Measurements from ENCODE around the gene GPC3. TPM values are rescaled to one million over a fixed set of nuclear protein-coding genes. Genes with fewer than 3 reads are reported as not detected.

Gene GPC3
- total RNA-seq, 1 experiment from 2014 or later = not detected

DNA sequence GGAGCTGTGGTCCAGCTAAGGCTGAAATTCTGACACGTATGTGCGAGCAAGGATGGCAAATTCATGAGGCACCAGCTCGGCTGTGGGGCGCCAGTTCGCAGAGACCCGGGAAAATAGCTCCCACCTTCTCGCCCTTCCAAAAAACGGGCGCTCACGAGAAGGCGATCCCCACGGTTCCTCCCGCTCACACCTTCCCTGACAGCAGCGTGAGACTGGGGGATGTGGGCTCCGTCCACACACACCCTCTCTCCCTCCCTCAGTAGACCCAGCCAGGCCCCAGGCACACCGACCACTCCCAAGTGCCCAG, 584 bp downstream of the GPC3 start:
- no TSS peak for BruUV-seq (replicated peaks)
- H3K27me3 ChIP-seq (ENCODE audit: insufficient read depth, low read depth) = no peaks in the 10 kb centered on the region; the same call in 1 of the 2 replicates
- H3K27ac ChIP-seq = no peak overlapping the region
- H3K4me2 ChIP-seq = no peak overlapping the region
- ChIA-PET POLR2A (ENCODE audit: unreplicated experiment) (no interaction called here), CTCF (no interaction called here)
- H3K9me3 ChIP-seq (ENCODE audit: insufficient read depth, low read depth) = no peaks in the 10 kb centered on the region
- H3F3A ChIP-seq (ENCODE audit: insufficient read depth, low read depth) = no peaks in the 10 kb centered on the region
- H3K4me3 ChIP-seq = no peak overlapping the region
- H3K79me2 ChIP-seq (ENCODE audit: low read depth) = no peaks in the 10 kb centered on the region
- intact Hi-C loops (cut with micrococcal nuclease; ENCODE audit: unreplicated experiment) = no loop called here
- no peaks in the 10 kb centered on the region for H3K36me3 ChIP-seq (ENCODE audit: low read depth)
- DNase-seq = no peak
- no peak overlapping the region for H2AFZ ChIP-seq
- H3K9me2 ChIP-seq (ENCODE audit: insufficient read depth) = no peaks in the 10 kb centered on the region
- H4K20me1 ChIP-seq (ENCODE audit: insufficient read depth) = no peaks in the 10 kb centered on the region
- TF ChIP-seq EZH2 (IDR thresholded peaks at IDR 0.05; ENCODE audit: low read depth) = no peak
- no peaks in the 10 kb centered on the region for H3K4me1 ChIP-seq (replicated peaks; ENCODE audit: insufficient read depth)

DNA sequence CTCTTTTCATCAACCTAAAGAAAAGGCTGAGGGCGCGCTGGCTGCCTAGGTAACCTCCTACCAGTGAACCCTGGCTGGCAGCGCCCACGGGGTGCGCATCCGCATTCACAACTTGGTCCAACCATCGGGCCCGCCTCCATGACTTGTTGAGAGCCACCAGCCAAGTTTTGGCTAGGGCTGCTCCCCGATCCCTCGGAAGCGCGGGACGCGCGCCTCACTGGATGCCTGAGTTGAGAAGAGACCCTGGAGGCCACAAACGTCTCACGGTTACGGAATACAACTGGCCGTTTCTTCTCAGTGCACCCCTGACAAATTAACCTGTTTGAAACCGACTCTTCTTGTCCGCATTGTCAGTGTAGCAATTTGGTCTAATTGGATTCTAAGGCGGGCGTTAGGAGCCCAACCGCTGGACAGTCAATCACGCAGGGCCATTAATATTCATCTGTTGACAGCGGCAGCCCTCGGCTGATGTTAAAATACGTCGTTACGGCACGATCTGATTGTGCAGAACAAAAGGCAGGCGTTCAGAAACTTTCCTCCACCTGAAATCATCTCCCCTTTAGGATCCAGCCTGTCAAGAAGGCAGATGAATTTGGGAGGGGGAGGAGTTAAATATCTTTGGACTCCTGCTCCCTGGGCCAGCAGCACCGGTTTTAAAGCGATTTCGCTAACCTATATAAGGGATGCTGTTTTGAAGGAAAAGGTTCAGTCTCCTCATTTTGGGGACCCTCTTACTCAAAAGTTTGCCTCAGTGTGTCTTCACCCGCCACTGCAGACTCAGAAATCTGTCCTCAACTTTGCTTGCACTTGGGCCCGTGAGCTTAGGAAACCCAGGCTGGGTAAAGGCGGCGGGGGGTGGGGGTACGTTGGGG, 1.2 kb downstream of the GPC3 start:
- H3K9me2 ChIP-seq (ENCODE audit: insufficient read depth) = no peaks in the 10 kb centered on the region
- no peaks in the 10 kb centered on the region for H3K4me1 ChIP-seq (replicated peaks; ENCODE audit: insufficient read depth)
- H3K79me2 ChIP-seq (ENCODE audit: low read depth) = no peaks in the 10 kb centered on the region
- CTCF ChIA-PET = no interaction called here
- no peak for DNase-seq
- no peaks in the 10 kb centered on the region for H3K9me3 ChIP-seq (ENCODE audit: insufficient read depth, low read depth)
- no peak overlapping the region for H3K4me2 ChIP-seq
- POLR2A ChIA-PET (ENCODE audit: unreplicated experiment) = no interaction called here
- H3F3A ChIP-seq (ENCODE audit: insufficient read depth, low read depth) = no peaks in the 10 kb centered on the region
- no peak for TF ChIP-seq EZH2 (IDR thresholded peaks at IDR 0.05; ENCODE audit: low read depth)
- TF ChIP-seq, protein P1, sequence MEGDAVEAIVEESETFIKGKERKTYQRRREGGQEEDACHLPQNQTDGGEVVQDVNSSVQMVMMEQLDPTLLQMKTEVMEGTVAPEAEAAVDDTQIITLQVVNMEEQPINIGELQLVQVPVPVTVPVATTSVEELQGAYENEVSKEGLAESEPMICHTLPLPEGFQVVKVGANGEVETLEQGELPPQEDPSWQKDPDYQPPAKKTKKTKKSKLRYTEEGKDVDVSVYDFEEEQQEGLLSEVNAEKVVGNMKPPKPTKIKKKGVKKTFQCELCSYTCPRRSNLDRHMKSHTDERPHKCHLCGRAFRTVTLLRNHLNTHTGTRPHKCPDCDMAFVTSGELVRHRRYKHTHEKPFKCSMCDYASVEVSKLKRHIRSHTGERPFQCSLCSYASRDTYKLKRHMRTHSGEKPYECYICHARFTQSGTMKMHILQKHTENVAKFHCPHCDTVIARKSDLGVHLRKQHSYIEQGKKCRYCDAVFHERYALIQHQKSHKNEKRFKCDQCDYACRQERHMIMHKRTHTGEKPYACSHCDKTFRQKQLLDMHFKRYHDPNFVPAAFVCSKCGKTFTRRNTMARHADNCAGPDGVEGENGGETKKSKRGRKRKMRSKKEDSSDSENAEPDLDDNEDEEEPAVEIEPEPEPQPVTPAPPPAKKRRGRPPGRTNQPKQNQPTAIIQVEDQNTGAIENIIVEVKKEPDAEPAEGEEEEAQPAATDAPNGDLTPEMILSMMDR (conservative IDR thresholded peaks at IDR 0.05) = no peak
- H3K27me3 ChIP-seq (ENCODE audit: insufficient read depth, low read depth) = no peaks in the 10 kb centered on the region; the same call in 1 of the 2 replicates
- H2AFZ ChIP-seq = no peak overlapping the region
- no peak overlapping the region for H3K4me3 ChIP-seq
- BruUV-seq (replicated peaks) = no TSS peak
- intact Hi-C loops (cut with micrococcal nuclease; ENCODE audit: unreplicated experiment) = no loop called here
- H3K27ac ChIP-seq = no peak overlapping the region
- H4K20me1 ChIP-seq (ENCODE audit: insufficient read depth) = no peaks in the 10 kb centered on the region
- no peaks in the 10 kb centered on the region for H3K36me3 ChIP-seq (ENCODE audit: low read depth)

DNA sequence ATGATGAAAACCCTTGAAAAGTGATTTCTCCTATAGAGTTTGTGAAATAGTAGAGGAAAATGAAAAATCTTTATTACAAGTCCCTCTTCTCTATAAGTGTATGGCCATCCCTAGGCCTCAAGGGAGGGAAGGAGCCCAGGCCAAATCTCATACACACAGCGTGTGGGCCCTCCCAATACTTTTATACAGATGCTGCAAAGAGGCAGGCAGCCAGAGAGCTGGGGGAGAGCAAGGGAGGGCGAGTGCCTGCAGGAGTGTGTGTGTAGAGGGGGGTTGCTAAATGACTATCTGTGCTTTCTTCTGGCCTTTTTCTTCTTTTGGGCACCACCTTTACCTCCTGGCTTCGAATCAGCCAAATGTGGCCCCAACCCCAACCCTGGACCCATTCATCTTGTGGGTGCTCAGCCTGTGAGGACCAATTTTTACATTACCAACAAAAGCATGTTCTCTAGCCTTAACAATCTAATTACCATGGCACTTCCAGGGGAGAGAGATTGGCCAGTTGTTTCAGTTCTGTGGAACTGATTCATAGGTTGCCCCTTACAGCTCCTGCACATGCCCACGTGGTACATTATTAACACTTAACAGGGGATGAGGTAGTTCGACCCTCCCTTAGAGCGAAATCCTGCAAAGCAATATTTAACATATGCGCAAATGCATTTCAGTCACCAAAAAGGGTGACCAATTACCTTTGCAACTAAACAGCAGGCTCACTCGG, 2.0 kb downstream of the GPC3 start:
- H3K27ac ChIP-seq = no peak overlapping the region
- no peaks in the 10 kb centered on the region for H3K9me3 ChIP-seq (ENCODE audit: insufficient read depth, low read depth)
- H3K27me3 ChIP-seq (ENCODE audit: insufficient read depth, low read depth) = no peaks in the 10 kb centered on the region; the same call in 1 of the 2 replicates
- POLR2A ChIA-PET (ENCODE audit: unreplicated experiment) = no interaction called here
- H3K36me3 ChIP-seq (ENCODE audit: low read depth) = no peaks in the 10 kb centered on the region
- no peaks in the 10 kb centered on the region for H3K79me2 ChIP-seq (ENCODE audit: low read depth)
- BruUV-seq (replicated peaks) = no TSS peak
- H3K4me1 ChIP-seq (replicated peaks; ENCODE audit: insufficient read depth) = no peaks in the 10 kb centered on the region
- no peaks in the 10 kb centered on the region for H3K9me2 ChIP-seq (ENCODE audit: insufficient read depth)
- H2AFZ ChIP-seq = no peak overlapping the region
- no peak overlapping the region for H3K4me3 ChIP-seq
- CTCF ChIA-PET = no interaction called here
- no peak overlapping the region for H3K4me2 ChIP-seq
- H3F3A ChIP-seq (ENCODE audit: insufficient read depth, low read depth) = no peaks in the 10 kb centered on the region
- intact Hi-C loops (cut with micrococcal nuclease; ENCODE audit: unreplicated experiment) = no loop called here
- no peaks in the 10 kb centered on the region for H4K20me1 ChIP-seq (ENCODE audit: insufficient read depth)
- TF ChIP-seq, protein P1 (conservative IDR thresholded peaks at IDR 0.05) = no peak
- TF ChIP-seq EZH2 (IDR thresholded peaks at IDR 0.05; ENCODE audit: low read depth) = no peak
- no peak for DNase-seq
